Liver (tissue), 9 donors: ENCODE data around the gene FUOM. TPM values are rescaled to one million over a fixed set of nuclear protein-coding genes. Genes with fewer than 3 reads are reported as not detected.

Experiments used
- DNase-seq: peaks from one replicate; pipeline ENCODE4 v3.0.0-alpha.2; 2017; ENCODE audit warnings: low spot score
- H3K27ac ChIP-seq, 2 donors: one replicate each; pipeline ENCODE4 v1.7.0; 2013; ENCODE audit warnings: inconsistent platforms in 2 of 2, low read length in 2 of 2, control low read depth in 1 of 2, low read depth in 1 of 2, mild to moderate bottlenecking in 1 of 2
- H3K27me3 ChIP-seq, 4 donors: one replicate each; pipeline versions ENCODE4 v1.6.1 to v1.7.0; 2013; ENCODE audit warnings: low read length in 3 of 4, inconsistent platforms in 1 of 4, mild to moderate bottlenecking in 1 of 4, moderate library complexity in 1 of 4; ENCODE audit not compliant: control insufficient read depth in 4 of 4, insufficient read depth in 4 of 4
- H3K36me3 ChIP-seq, 4 donors: one replicate each; pipeline versions ENCODE4 v1.6.1 to v1.7.0; 2013; ENCODE audit warnings: low read length in 3 of 4, mild to moderate bottlenecking in 3 of 4, low read depth in 1 of 4, moderate library complexity in 1 of 4; ENCODE audit not compliant: control insufficient read depth in 4 of 4, insufficient read depth in 3 of 4
- H3K4me1 ChIP-seq, 4 donors: one replicate each; pipeline versions ENCODE4 v1.6.1 to v1.7.0; 2013; ENCODE audit warnings: low read length in 3 of 4, mild to moderate bottlenecking in 3 of 4, moderate library complexity in 1 of 4; ENCODE audit not compliant: control insufficient read depth in 4 of 4, insufficient read depth in 4 of 4
- H3K4me3 ChIP-seq, 3 donors: one replicate each; pipeline versions ENCODE4 v1.6.1 to v1.7.0; 2013; ENCODE audit warnings: low read length in 3 of 3, control low read depth in 1 of 3, low read depth in 1 of 3, mild to moderate bottlenecking in 1 of 3
- H3K9ac ChIP-seq, 2 donors: one replicate each; pipeline ENCODE4 v1.7.0; 2013; ENCODE audit warnings: low read length in 2 of 2, mild to moderate bottlenecking in 2 of 2, moderate library complexity in 2 of 2, control low read depth in 1 of 2, low read depth in 1 of 2
- H3K9me3 ChIP-seq, 4 donors: one replicate each; pipeline versions ENCODE4 v1.6.1 to v1.7.0; 2013; ENCODE audit warnings: low read length in 3 of 4; ENCODE audit not compliant: control insufficient read depth in 4 of 4
- CTCF ChIP-seq: fragments of 150-350 bp; IDR thresholded peaks from 2 replicates; pipeline ENCODE4 v1.5.1; 2017; ENCODE audit warnings: improper control_type of control experiment, low read depth, low read length; ENCODE audit not compliant: missing input control
- EGR1 ChIP-seq, 2 donors: IDR thresholded peaks; 2 replicates each; pipeline ENCODE4 v1.6.1; 2016 to 2018; ENCODE audit warnings: antibody characterized with exemption in 2 of 2, low read depth in 2 of 2
- FOXA1 ChIP-seq: IDR thresholded peaks from 2 replicates; pipeline ENCODE4 v1.6.1; 2016; ENCODE audit warnings: antibody characterized with exemption
- HNF4A ChIP-seq, 2 donors: conservative IDR thresholded peaks; 2 replicates each; pipeline ENCODE4 v1.6.1; 2016; ENCODE audit warnings: antibody characterized with exemption in 2 of 2, mild to moderate bottlenecking in 2 of 2
- HNF4G ChIP-seq: IDR thresholded peaks from 2 replicates; pipeline ENCODE4 v1.6.1; 2016; ENCODE audit warnings: antibody characterized with exemption
- JUND ChIP-seq, 2 donors: IDR thresholded peaks; 2 replicates each; pipeline ENCODE4 v1.6.1; 2016; ENCODE audit warnings: antibody characterized with exemption in 2 of 2
- MAX ChIP-seq: IDR thresholded peaks from 2 replicates; pipeline ENCODE4 v1.6.1; 2016; ENCODE audit warnings: antibody characterized with exemption
- RAD21 ChIP-seq, 2 donors: IDR thresholded peaks; 2 replicates each; pipeline ENCODE4 v1.6.1; 2016; ENCODE audit warnings: antibody characterized with exemption in 2 of 2, mild to moderate bottlenecking in 2 of 2
- REST ChIP-seq: IDR thresholded peaks from 2 replicates; pipeline ENCODE4 v1.6.1; 2016; ENCODE audit warnings: antibody characterized with exemption, mild to moderate bottlenecking
- SP1 ChIP-seq: IDR thresholded peaks from 2 replicates; pipeline ENCODE4 v1.6.1; 2018; ENCODE audit warnings: antibody characterized with exemption, mild to moderate bottlenecking
- TAF1 ChIP-seq: conservative IDR thresholded peaks from 2 replicates; pipeline ENCODE4 v1.6.1; 2016; ENCODE audit warnings: antibody characterized with exemption, mild to moderate bottlenecking
- YY1 ChIP-seq: IDR thresholded peaks from 2 replicates; pipeline ENCODE4 v1.6.1; 2016; ENCODE audit warnings: antibody characterized with exemption, mild to moderate bottlenecking
- ZBTB33 ChIP-seq: IDR thresholded peaks from 2 replicates; pipeline ENCODE4 v1.6.1; 2016; ENCODE audit warnings: antibody characterized with exemption
- WGBS: extraction: QIAGEN DNeasy Blood & Tissue Kit; methylation state at CpG from one replicate; pipeline ENCODE4 v1.1.7; 2013; 5-methylcytosine and 5-hydroxymethylcytosine counted together
- polyA plus RNA-seq, 2 donors: library from polyadenylated mRNA; stranded (reverse) in 1 of 2; unstranded in 1 of 2; fragments of 200-250 nt in 1 of 2; fragments of >200 nt in 1 of 2; fragmentation: Nextera tagmentation in 1 of 2; extraction: Ambion mirVana in 1 of 2; gene quantifications; one replicate each; pipeline versions ENCODE4 v1.2.1 to v1.2.3, GENCODE V29; 2013 to 2015
- total RNA-seq, 2 donors: library from RNA; depleted of rRNA; stranded (reverse); fragments of >200 nt; gene quantifications; one replicate each; pipeline ENCODE4 v1.2.3, GENCODE V29; 2014
- TF ChIP-seq, protein P1 (sequence below): IDR thresholded peaks from 2 replicates; pipeline ENCODE4 v1.6.1; 2016; ENCODE audit warnings: antibody characterized with exemption
- donor health status: healthy.
- donor health status: healthy.
- donor health status: healthy.
- donor health status: healthy.
- donor health status: healthy.

FUOM gene
- total and polyA plus RNA-seq, 4 donors: 24.3 to 194 (median 96.0) TPM

DNA sequence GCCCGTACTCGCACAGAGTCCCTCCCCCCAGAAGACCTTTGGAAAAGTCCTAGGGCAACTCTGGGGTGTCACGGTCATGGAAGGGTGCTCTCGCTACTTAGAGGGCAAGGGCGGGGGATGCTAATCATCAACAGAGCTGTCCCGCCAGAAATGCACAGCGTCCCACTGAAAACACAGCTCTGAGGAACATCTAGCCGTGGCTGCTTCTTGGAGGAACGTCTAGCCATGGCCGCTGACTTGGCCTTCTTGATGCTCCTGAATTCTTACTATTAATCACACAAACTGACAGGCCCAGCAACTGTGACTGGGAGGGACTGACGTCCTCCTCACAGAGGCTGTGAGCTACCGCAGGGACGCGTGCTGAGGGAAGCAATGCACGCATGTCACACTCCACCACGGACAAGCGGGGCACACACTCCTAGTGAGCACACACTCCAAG lies 50.9 kb downstream of the FUOM start:
- TF ChIP-seq REST: no peak
- no peak for TF ChIP-seq FOXA1
- TF ChIP-seq TAF1: no peak
- TF ChIP-seq EGR1 (IDR thresholded peaks at IDR 0.05; ENCODE audit: low read depth in 2 of 2): no peak
- TF ChIP-seq JUND (IDR thresholded peaks at IDR 0.05): no peak
- TF ChIP-seq, protein P1, sequence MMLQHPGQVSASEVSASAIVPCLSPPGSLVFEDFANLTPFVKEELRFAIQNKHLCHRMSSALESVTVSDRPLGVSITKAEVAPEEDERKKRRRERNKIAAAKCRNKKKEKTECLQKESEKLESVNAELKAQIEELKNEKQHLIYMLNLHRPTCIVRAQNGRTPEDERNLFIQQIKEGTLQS: no peak
- no peak for TF ChIP-seq HNF4A (conservative IDR thresholded peaks at IDR 0.05)
- TF ChIP-seq ZBTB33: no peak
- Histone ChIP-seq H3K27ac (no peak overlapping the region), H3K4me3 (no peak overlapping the region), H3K36me3 (peaks cover 0 to 19% (median 3%) of the 10 kb centered on the region in 4 donors), H3K27me3 (no peaks in the 10 kb centered on the region), H3K9me3 (no peaks in the 10 kb centered on the region), H3K9ac (no peak overlapping the region), H3K4me1 (peaks cover 2 to 39% (median 30%) of the 10 kb centered on the region in 4 donors)
- DNase-seq: no peak
- 91% methylated on average over 17 of the region's 17 CpGs for WGBS

DNA sequence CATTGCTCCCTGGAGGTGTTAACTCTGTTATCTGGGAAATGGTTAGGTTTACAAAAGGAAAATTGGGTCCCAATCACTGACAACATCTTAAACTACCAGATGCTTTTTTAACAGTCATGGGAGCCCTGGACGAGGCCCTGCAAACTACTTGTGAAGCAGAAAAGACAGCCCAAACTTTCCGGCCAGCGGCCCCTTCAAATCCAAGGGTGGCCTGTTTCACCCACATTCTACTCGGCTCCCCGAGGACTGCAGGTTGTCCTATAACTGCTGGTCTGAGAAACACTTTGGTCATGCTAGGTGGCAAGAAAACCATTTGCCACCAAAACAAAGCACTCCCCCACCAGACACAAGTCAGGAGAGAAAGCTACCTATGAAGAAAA lies 51.7 kb downstream of the FUOM start:
- Histone ChIP-seq H3K27me3 (no peaks in the 10 kb centered on the region), H3K9me3 (no peaks in the 10 kb centered on the region), H3K36me3 (peaks cover 0 to 12% (median 1%) of the 10 kb centered on the region in 4 donors), H3K4me3 (no peak overlapping the region), H3K27ac (peak overlapping the region in 1 of 2 donors; percentile 9), H3K9ac (no peak overlapping the region), H3K4me1 (peaks cover 2 to 39% (median 30%) of the 10 kb centered on the region in 4 donors)
- WGBS: 98% methylated on average over 5 of the region's 5 CpGs
- TF ChIP-seq JUND (IDR thresholded peaks at IDR 0.05) (no peak), CTCF (no peak), MAX (no peak), HNF4A (conservative IDR thresholded peaks at IDR 0.05) (no peak), RAD21 (IDR thresholded peaks at IDR 0.05) (no peak), ZBTB33 (no peak), TAF1 (no peak), SP1 (no peak), HNF4G (no peak), YY1 (no peak), EGR1 (IDR thresholded peaks at IDR 0.05; ENCODE audit: low read depth in 2 of 2) (no peak), FOXA1 (no peak)
- TF ChIP-seq, protein P1: no peak
- DNase-seq: no peak
